HG03565 (cell line): Measurements from ENCODE around the gene PROK1.
"Not testable (repeated sequence)": the region's sequence is repeated elsewhere in the genome, so short reads cannot be mapped to it uniquely, and the experiment has no call there.

Experiments
- ATAC-seq: cut with Tn5 transposase; IDR thresholded peaks from one replicate; pipeline ENCODE4 v1.9.1; 2021; ENCODE audit warnings: mild to moderate bottlenecking, moderate library complexity; ENCODE audit not compliant: unreplicated experiment

PROK1 gene

GRCh38 chr1:110450929-110451328 lies at the start of gene PROK1:
PROK1 (plus strand) TSS chr1:110451149; CDS start chr1:110451217, 68 bp downstream.
- no peak for ATAC-seq

- no peak for ATAC-seq
These were observed 47.1 kb upstream of the PROK1 start for GRCh38 chr1:110403805-110404204.

- ATAC-seq = no peak
These were observed 46.5 kb upstream of the PROK1 start for GRCh38 chr1:110404401-110404800.

- ATAC-seq = not testable (repeated sequence)
These were observed 44.5 kb upstream of the PROK1 start for GRCh38 chr1:110406407-110406806.

GRCh38 chr1:110407260-110408210 lies 43.4 kb upstream of the PROK1 start, which contains the start of gene LAMTOR5:
LAMTOR5 (minus strand) TSS chr1:110407694; CDS start chr1:110407620, 74 bp downstream.
- ATAC-seq = peak; percentile 70

GRCh38 chr1:110408488-110408887 lies 42.5 kb upstream of the PROK1 start:
- no peak for ATAC-seq

- ATAC-seq = no peak
These were observed 41.6 kb upstream of the PROK1 start for GRCh38 chr1:110409316-110409715.

- no peak for ATAC-seq
These were observed 39.7 kb upstream of the PROK1 start for GRCh38 chr1:110411173-110411735.

- no peak for ATAC-seq
These were observed 38.4 kb upstream of the PROK1 start for GRCh38 chr1:110412576-110412975.

- not testable (repeated sequence) for ATAC-seq
These were observed 37.9 kb upstream of the PROK1 start for GRCh38 chr1:110413045-110413444.

GRCh38 chr1:110418729-110419128 lies 32.2 kb upstream of the PROK1 start:
- ATAC-seq = no peak

GRCh38 chr1:110420023-110420662 lies 30.8 kb upstream of the PROK1 start:
- ATAC-seq = no peak

- no peak for ATAC-seq
These were observed 29.8 kb upstream of the PROK1 start for GRCh38 chr1:110420874-110421793.

- no peak for ATAC-seq
These were observed 26.0 kb upstream of the PROK1 start for GRCh38 chr1:110424699-110425611.

GRCh38 chr1:110425612-110426152 lies 25.3 kb upstream of the PROK1 start:
- no peak for ATAC-seq

- no peak for ATAC-seq
These were observed 24.1 kb upstream of the PROK1 start for GRCh38 chr1:110426854-110427253.

- ATAC-seq = no peak
These were observed 22.0 kb upstream of the PROK1 start for GRCh38 chr1:110428946-110429345.

- no peak for ATAC-seq
These were observed 20.6 kb upstream of the PROK1 start for GRCh38 chr1:110430366-110430765.

GRCh38 chr1:110430901-110431300 lies 20.0 kb upstream of the PROK1 start:
- no peak for ATAC-seq
